K562 treated with DMSO at 1 percent for 12 hours (cell line): ENCODE data around the gene MYBPC1. TPM values are rescaled to one million over a fixed set of nuclear protein-coding genes. Genes with fewer than 3 reads are reported as not detected.

Experiments
- total RNA-seq: library from RNA; unstranded; fragments of 300-600 nt; gene quantifications from 2 replicates; pipeline ENCODE4 v1.2.3, GENCODE V29; 2022; ENCODE audit not compliant: insufficient read depth

MYBPC1 gene, protein sequence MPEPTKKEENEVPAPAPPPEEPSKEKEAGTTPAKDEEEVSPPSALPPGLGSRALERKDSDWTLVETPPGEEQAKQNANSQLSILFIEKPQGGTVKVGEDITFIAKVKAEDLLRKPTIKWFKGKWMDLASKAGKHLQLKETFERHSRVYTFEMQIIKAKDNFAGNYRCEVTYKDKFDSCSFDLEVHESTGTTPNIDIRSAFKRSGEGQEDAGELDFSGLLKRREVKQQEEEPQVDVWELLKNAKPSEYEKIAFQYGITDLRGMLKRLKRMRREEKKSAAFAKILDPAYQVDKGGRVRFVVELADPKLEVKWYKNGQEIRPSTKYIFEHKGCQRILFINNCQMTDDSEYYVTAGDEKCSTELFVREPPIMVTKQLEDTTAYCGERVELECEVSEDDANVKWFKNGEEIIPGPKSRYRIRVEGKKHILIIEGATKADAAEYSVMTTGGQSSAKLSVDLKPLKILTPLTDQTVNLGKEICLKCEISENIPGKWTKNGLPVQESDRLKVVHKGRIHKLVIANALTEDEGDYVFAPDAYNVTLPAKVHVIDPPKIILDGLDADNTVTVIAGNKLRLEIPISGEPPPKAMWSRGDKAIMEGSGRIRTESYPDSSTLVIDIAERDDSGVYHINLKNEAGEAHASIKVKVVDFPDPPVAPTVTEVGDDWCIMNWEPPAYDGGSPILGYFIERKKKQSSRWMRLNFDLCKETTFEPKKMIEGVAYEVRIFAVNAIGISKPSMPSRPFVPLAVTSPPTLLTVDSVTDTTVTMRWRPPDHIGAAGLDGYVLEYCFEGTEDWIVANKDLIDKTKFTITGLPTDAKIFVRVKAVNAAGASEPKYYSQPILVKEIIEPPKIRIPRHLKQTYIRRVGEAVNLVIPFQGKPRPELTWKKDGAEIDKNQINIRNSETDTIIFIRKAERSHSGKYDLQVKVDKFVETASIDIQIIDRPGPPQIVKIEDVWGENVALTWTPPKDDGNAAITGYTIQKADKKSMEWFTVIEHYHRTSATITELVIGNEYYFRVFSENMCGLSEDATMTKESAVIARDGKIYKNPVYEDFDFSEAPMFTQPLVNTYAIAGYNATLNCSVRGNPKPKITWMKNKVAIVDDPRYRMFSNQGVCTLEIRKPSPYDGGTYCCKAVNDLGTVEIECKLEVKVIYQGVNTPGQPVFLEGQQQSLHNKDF
- total RNA-seq: not detected in 2 replicates

DNA sequence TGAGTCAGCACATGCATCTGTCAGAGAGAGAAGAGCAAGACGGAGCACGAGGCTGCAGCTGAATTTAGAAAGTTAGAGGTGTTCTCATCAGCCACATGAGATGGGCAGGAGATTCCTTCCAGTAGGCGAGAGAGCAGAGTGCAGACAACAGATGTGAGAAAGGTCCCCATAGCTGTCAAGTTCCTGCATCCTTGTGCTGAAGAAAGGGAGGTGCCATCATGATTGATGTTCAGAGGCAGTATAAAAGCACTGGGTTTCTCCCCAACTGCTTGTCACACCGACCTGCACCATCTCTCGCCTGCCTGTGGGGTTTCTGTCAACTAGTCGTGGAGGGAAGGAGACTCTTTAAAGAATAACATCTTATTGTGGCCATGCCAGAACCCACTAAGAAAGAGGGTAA is at the start of gene MYBPC1:
Gene MYBPC1, plus strand, starts transcription at position 272 of the 400 bp plus-strand sequence. Its CDS starts 100 bp downstream, at position 372.

DNA sequence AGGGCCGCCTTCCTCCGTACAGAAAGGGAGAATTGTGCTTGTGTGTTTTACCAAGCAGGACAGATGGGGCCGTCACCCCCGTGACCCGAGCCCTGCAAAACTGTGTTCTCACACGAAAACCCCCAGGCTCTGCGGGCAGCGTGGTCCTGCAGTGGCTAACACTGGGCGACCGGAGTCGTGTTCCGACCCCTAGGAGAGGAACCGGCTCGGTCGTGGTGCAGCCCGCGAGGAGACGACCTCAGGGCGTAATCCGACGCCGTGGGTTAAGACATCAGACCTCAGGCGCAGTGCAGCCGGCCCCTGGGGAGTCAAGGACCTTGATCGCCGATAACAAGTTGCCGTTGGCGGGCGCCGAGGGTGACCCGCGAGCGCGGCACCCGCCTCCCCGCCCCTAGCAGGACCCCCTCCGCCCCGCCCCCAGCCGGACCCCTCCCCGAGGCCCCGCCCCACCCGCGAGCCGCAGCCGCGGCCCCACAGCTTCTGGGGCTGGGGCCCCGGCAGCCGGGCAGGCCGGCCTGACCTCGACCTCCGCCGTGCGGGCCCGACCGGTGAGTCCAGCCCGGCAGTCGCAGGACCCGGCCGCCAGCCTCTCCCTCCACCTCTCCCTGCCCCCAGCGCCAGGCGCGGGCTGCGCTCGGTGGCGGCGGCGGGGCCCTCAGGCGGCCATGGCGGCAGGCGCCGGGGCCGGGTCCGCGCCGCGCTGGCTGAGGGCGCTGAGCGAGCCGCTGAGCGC is 102.6 kb downstream of the MYBPC1 start, which contains the start of gene CHPT1:
Gene CHPT1, plus strand, starts transcription at position 444 of the 733 bp plus-strand sequence. Its CDS starts 222 bp downstream, at position 666.

Other genes with a start within 250 kb of the MYBPC1 start
- 18.0 and 37.0 TPM in 2 replicates for gene ARL1, start 187.2 kb upstream of the MYBPC1 start, total RNA-seq
- not detected in 2 replicates for gene SPIC, start 119.6 kb upstream of the MYBPC1 start, total RNA-seq
- gene CHPT1, start 102.7 kb downstream of the MYBPC1 start, total RNA-seq: 66.2 and 97.9 TPM in 2 replicates
- gene SYCP3, start 144.5 kb downstream of the MYBPC1 start, total RNA-seq: not detected in 2 replicates
- 6.2 and 24.2 TPM in 2 replicates for gene GNPTAB, start 236.0 kb downstream of the MYBPC1 start, total RNA-seq